Caco-2 (cell line): ENCODE data around the gene SKIL. TPM values are rescaled to one million over a fixed set of nuclear protein-coding genes. Genes with fewer than 3 reads are reported as not detected.

Experiments
- BruUV-seq: library from RNA; stranded (reverse); fragments of 400-500 nt; replicated peaks from 2 replicates; lab custom pipeline; 2021; lab: Mats Ljungman, UMichigan
- CTCF ChIA-PET: fragments of 300-600 bp; sonication (Branson Sonifier 250); formaldehyde crosslinking; loops from one replicate; lab custom pipeline; 2022; ENCODE audit warnings: antibody characterized with exemption; lab: Charles Lee
- POLR2A ChIA-PET: fragments of 300-600 bp; sonication (Branson Sonifier 250); formaldehyde crosslinking; loops from one replicate; lab custom pipeline; 2022; ENCODE audit warnings: antibody characterized with exemption; lab: Charles Lee
- DNase-seq, 2 experiments: peaks; one replicate each; pipeline versions ENCODE4 v3.0.0 to v3.0.0-alpha.2; 2020 to 2022
- H3K27me3 ChIP-seq: replicated peaks from 2 replicates; pipeline ENCODE4 v1.6.0; 2011; ENCODE audit warnings: low read length; ENCODE audit not compliant: control insufficient read depth, insufficient read depth
- H3K36me3 ChIP-seq: 2 replicates; pipeline ENCODE4 v1.5.1; 2011; ENCODE audit warnings: low read length; ENCODE audit not compliant: control insufficient read depth, insufficient read depth
- H3K4me1 ChIP-seq: fragments of 250-450 bp; sonication (Bioruptor Pico); 2 replicates; pipeline ENCODE4 v1.5.1; 2020; ENCODE audit warnings: mild to moderate bottlenecking
- H3K4me3 ChIP-seq: 2 replicates; pipeline ENCODE4 v1.5.1; 2011; ENCODE audit warnings: low read depth, mild to moderate bottlenecking, control low read depth, low read length
- H3K9me3 ChIP-seq: fragments of 250-450 bp; sonication (Bioruptor Pico); 2 replicates; pipeline ENCODE4 v1.5.1; 2020; ENCODE audit warnings: mild to moderate bottlenecking, moderate library complexity
- H3K27ac Mint-ChIP-seq: one replicate; pipeline ENCODE4 v1.8.0; 2022; ENCODE audit warnings: mixed read lengths; ENCODE audit not compliant: unreplicated experiment
- H3K27me3 Mint-ChIP-seq: one replicate; pipeline ENCODE4 v1.8.0; 2022; ENCODE audit warnings: mixed read lengths; ENCODE audit not compliant: insufficient read depth, unreplicated experiment
- H3K36me3 Mint-ChIP-seq: one replicate; pipeline ENCODE4 v1.8.0; 2022; ENCODE audit warnings: mild to moderate bottlenecking, mixed read lengths; ENCODE audit not compliant: insufficient read depth, unreplicated experiment
- H3K4me1 Mint-ChIP-seq: one replicate; pipeline ENCODE4 v1.8.0; 2022; ENCODE audit warnings: low read depth, mixed read lengths; ENCODE audit not compliant: unreplicated experiment
- H3K4me3 Mint-ChIP-seq: one replicate; pipeline ENCODE4 v1.8.0; 2022; ENCODE audit warnings: mild to moderate bottlenecking, moderate library complexity, mixed read lengths; ENCODE audit not compliant: unreplicated experiment
- H3K9me3 Mint-ChIP-seq: one replicate; pipeline ENCODE4 v1.8.0; 2022; ENCODE audit warnings: mixed read lengths; ENCODE audit not compliant: unreplicated experiment
- CTCF ChIP-seq, 2 experiments: fragments of 200-600 bp in 1 of 2; IDR thresholded peaks; 1 replicate in 1 of 2; 2 replicates in 1 of 2; pipeline versions ENCODE4 v1.5.1 to v1.8.0; 2011 to 2022; ENCODE audit warnings: antibody characterized with exemption in 1 of 2, control low read depth in 1 of 2, inconsistent platforms in 1 of 2, low read depth in 1 of 2, low read length in 1 of 2, mild to moderate bottlenecking in 1 of 2, moderate library complexity in 1 of 2; ENCODE audit not compliant: insufficient read depth in 1 of 2, severe bottlenecking in 1 of 2, unreplicated experiment in 1 of 2
- intact Hi-C: fragments of 100-400 bp; cut with micrococcal nuclease; formaldehyde crosslinking; loops from one replicate; pipeline ENCODE4 v1.10.0; 2022; ENCODE audit not compliant: unreplicated experiment
- total RNA-seq: library from RNA; stranded (reverse); gene quantifications from 2 replicates; pipeline ENCODE4 v1.2.3, GENCODE V29; 2022

The SKIL gene
- total RNA-seq, 1 experiment from 2014 or later = 19.6 TPM

- intact Hi-C loops = loop anchor here (1.0 to 5.0 kb wide), 2 partner anchors 100 to 142 kb away; no protein-coding TSS in a partner anchor
- DNase-seq = peak in 1 of 2 experiments; percentile 18
- H3K27ac Mint-ChIP-seq = no peak overlapping the region
- ChIA-PET CTCF (interaction anchor here (0.6 to 1.6 kb wide), 4 partner anchors 346 to 438 kb away, joined by 3 to 8 read pairs (median 6); no protein-coding TSS in a partner anchor), POLR2A (no interaction called here)
- H3K36me3 ChIP-seq = no peaks in the 10 kb centered on the region
- H3K27me3 ChIP-seq = no peaks in the 10 kb centered on the region
- no peaks in the 10 kb centered on the region for H3K4me1 ChIP-seq
- no TSS peak for BruUV-seq
- H3K4me3 ChIP-seq = no peak overlapping the region
- H3K9me3 ChIP-seq = no peaks in the 10 kb centered on the region
- TF ChIP-seq CTCF (IDR thresholded peaks at IDR 0.05; ENCODE audit: insufficient read depth in 1 of 2, low read depth in 1 of 2, low read length in 1 of 2, severe bottlenecking in 1 of 2, unreplicated experiment in 1 of 2) = peak; percentile 36 to 56
- H3K36me3 Mint-ChIP-seq = no peaks in the 10 kb centered on the region
- no peak overlapping the region for H3K4me3 Mint-ChIP-seq
- H3K27me3 Mint-ChIP-seq = no peaks in the 10 kb centered on the region
- no peaks in the 10 kb centered on the region for H3K9me3 Mint-ChIP-seq
- no peaks in the 10 kb centered on the region for H3K4me1 Mint-ChIP-seq
Observed at GRCh38 chr3:170410428-170411029, 53.0 kb downstream of the SKIL start.

- Histone ChIP-seq H3K4me3 (no peak overlapping the region), H3K36me3 (no peaks in the 10 kb centered on the region), H3K9me3 (no peaks in the 10 kb centered on the region), H3K27me3 (0 out of 2 replicates have a peak, but pooled peaks cover 2% of the 10 kb centered on the region), H3K4me1 (no peaks in the 10 kb centered on the region)
- Mint-ChIP-seq H3K36me3 (no peaks in the 10 kb centered on the region), H3K27ac (no peak overlapping the region), H3K27me3 (peaks cover 2% of the 10 kb centered on the region), H3K4me3 (no peak overlapping the region), H3K9me3 (no peaks in the 10 kb centered on the region), H3K4me1 (no peaks in the 10 kb centered on the region)
- no peak for TF ChIP-seq CTCF (IDR thresholded peaks at IDR 0.05; ENCODE audit: insufficient read depth in 1 of 2, low read depth in 1 of 2, low read length in 1 of 2, severe bottlenecking in 1 of 2, unreplicated experiment in 1 of 2)
- no TSS peak for BruUV-seq
- ChIA-PET POLR2A (no interaction called here), CTCF (interaction anchor here (0.6 to 1.5 kb wide), 6 partner anchors 12 to 435 kb away, joined by 3 to 35 read pairs (median 6); no protein-coding TSS in a partner anchor)
- DNase-seq = no peak
- intact Hi-C loops = loop anchor here (5.0 kb wide), 1 partner anchor 139 kb away; no protein-coding TSS in a partner anchor
Observed at GRCh38 chr3:170413291-170413690, 55.8 kb downstream of the SKIL start.

DNA sequence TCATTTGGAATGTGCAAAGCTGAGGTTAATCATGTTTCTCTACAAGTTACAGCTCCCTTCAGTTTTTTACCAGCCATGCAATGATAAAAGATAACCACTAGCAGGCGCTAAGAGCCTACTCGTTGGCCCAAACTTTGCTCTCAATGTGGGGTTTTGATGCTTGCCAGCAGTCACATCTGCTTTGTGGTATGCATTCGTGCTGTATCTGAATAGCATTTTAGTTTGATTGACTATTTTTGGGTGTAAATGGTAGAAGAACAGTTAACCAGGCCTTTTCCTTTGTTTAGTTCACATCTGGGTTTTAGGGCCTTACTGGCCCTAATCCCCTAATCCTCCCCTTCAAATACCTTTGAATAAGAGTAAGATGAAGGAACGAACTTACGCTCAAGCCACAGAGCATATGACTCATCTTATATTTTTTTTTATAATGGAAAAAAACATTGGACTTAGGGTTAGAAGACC, 56.7 kb downstream of the SKIL start:
- intact Hi-C loops = loop anchor here (1.0 to 5.0 kb wide), 5 partner anchors 85 to 434 kb away; no protein-coding TSS in a partner anchor
- Mint-ChIP-seq H3K9me3 (no peaks in the 10 kb centered on the region), H3K27me3 (peaks cover 3% of the 10 kb centered on the region), H3K27ac (no peak overlapping the region), H3K4me1 (no peaks in the 10 kb centered on the region), H3K36me3 (no peaks in the 10 kb centered on the region), H3K4me3 (no peak overlapping the region)
- Histone ChIP-seq H3K9me3 (no peaks in the 10 kb centered on the region), H3K27me3 (0 out of 2 replicates have a peak, but pooled peaks cover 2% of the 10 kb centered on the region), H3K4me3 (no peak overlapping the region), H3K4me1 (no peaks in the 10 kb centered on the region), H3K36me3 (no peaks in the 10 kb centered on the region)
- peak; percentile 79 to 94 for TF ChIP-seq CTCF (IDR thresholded peaks at IDR 0.05; ENCODE audit: insufficient read depth in 1 of 2, low read depth in 1 of 2, low read length in 1 of 2, severe bottlenecking in 1 of 2, unreplicated experiment in 1 of 2)
- ChIA-PET CTCF (interaction anchor here (0.5 to 1.5 kb wide), 18 partner anchors 11 to 456 kb away, joined by 3 to 35 read pairs (median 4); partner anchors contain the start of gene RPL22L1), POLR2A (no interaction called here)
- peak in 1 of 2 experiments; percentile 52 for DNase-seq
- BruUV-seq = no TSS peak
